NCI-H2171 (cell line): ENCODE measurements around the gene CDT1.

ENCODE experiments used
- DNase-seq: peaks from one replicate; lab custom pipeline; 2025; lab: John Stamatoyannopoulos, UW

CDT1 gene

GRCh38 chr16:88805340-88805715 is 1.7 kb downstream of the CDT1 start:
- DNase-seq, result no peak

GRCh38 chr16:88805887-88806393 is 2.4 kb downstream of the CDT1 start:
- DNase-seq, result no peak

- DNase-seq, result no peak
Measured at GRCh38 chr16:88806491-88807111, 3.0 kb downstream of the CDT1 start.

GRCh38 chr16:88807142-88807625 is 3.6 kb downstream of the CDT1 start:
- no peak for DNase-seq

- DNase-seq, result no peak
Measured at GRCh38 chr16:88807626-88808453, 4.3 kb downstream of the CDT1 start.

- no peak for DNase-seq
Measured at GRCh38 chr16:88809068-88809675, 5.6 kb downstream of the CDT1 start.

- DNase-seq, result no peak
Measured at GRCh38 chr16:88809676-88810165, 6.1 kb downstream of the CDT1 start.

- DNase-seq, result no peak
Measured at GRCh38 chr16:88810166-88810911, 6.8 kb downstream of the CDT1 start.

- peak; percentile 68 for DNase-seq
Measured at GRCh38 chr16:88810912-88811768, 7.6 kb downstream of the CDT1 start.

- DNase-seq, result peak; percentile 74
Measured at GRCh38 chr16:88811769-88812512, 8.4 kb downstream of the CDT1 start, which contains the start of gene APRT. APRT (minus strand) TSS chr16:88811928; CDS start chr16:88811899, 29 bp downstream.

GRCh38 chr16:88812513-88813268 is 9.1 kb downstream of the CDT1 start:
- no peak for DNase-seq

- no peak for DNase-seq
Measured at GRCh38 chr16:88813269-88814143, 9.9 kb downstream of the CDT1 start.

- no peak for DNase-seq
Measured at GRCh38 chr16:88814144-88814502, 10.5 kb downstream of the CDT1 start.

- no peak for DNase-seq
Measured at GRCh38 chr16:88815227-88815626, 11.6 kb downstream of the CDT1 start.

- peak; percentile 56 for DNase-seq
Measured at GRCh38 chr16:88815901-88816589, 12.5 kb downstream of the CDT1 start.

- DNase-seq, result no peak
Measured at GRCh38 chr16:88816736-88817535, 13.3 kb downstream of the CDT1 start.
